Peyer's patch (tissue), 4 donors: ENCODE data around the gene SYNGR2.

Source experiments
- POLR2A ChIP-seq, 2 donors: fragments of 450-650 bp; IDR thresholded peaks; one replicate each; pipeline ENCODE4 v1.5.1; 2017; ENCODE audit warnings: antibody characterized with exemption in 2 of 2, mild to moderate bottlenecking in 2 of 2, moderate library complexity in 2 of 2
- TF ChIP-seq, protein P1 (sequence below), 6 experiments: fragments of 450-650 bp in 4 of 6; fragments of 200-600 bp in 2 of 6; sonication (generic) in 1 of 6; IDR thresholded peaks; one replicate each; pipeline ENCODE4 v1.5.1; 2017 to 2019; ENCODE audit warnings: antibody characterized with exemption in 6 of 6, mild to moderate bottlenecking in 3 of 6, moderate library complexity in 1 of 6

DNA sequence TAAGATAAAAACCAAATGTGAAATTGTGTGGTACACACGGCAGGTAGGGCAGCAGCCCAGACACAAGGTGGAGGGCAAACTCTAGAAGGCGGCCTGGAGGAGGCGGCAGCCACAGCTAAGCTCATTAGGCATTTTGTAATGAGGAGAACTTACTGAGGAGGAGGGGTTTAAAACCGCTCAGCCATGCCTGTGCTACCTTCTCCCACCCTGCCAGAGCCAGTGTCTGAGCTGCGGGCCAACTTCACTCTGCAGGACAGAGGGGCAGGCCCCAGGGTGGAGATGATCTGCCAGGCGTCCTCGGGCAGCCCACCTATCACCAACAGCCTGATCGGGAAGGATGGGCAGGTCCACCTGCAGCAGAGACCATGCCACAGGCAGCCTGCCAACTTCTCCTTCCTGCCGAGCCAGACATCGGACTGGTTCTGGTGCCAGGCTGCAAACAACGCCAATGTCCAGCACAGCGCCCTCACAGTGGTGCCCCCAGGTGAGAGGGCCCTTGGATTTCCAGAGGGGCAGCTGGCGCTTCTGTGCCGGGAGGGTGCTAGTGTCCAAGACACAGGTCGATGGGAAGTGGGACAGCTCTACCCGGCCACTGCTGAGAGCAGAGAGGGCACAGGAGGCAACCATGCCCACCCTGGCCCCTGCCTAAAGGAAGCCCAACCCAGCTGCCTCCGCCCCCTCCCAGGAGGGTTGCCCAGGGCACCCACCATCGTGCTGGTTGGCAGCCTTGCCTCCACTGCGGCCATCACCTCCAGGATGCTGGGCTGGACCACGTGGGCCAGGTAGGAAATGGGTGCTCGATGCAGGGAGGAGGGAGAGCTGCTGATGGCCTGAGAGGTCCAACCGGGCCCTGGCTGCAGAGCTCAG is 4.3 kb upstream of the SYNGR2 start:
- TF ChIP-seq, protein P1, sequence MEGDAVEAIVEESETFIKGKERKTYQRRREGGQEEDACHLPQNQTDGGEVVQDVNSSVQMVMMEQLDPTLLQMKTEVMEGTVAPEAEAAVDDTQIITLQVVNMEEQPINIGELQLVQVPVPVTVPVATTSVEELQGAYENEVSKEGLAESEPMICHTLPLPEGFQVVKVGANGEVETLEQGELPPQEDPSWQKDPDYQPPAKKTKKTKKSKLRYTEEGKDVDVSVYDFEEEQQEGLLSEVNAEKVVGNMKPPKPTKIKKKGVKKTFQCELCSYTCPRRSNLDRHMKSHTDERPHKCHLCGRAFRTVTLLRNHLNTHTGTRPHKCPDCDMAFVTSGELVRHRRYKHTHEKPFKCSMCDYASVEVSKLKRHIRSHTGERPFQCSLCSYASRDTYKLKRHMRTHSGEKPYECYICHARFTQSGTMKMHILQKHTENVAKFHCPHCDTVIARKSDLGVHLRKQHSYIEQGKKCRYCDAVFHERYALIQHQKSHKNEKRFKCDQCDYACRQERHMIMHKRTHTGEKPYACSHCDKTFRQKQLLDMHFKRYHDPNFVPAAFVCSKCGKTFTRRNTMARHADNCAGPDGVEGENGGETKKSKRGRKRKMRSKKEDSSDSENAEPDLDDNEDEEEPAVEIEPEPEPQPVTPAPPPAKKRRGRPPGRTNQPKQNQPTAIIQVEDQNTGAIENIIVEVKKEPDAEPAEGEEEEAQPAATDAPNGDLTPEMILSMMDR (IDR thresholded peaks at IDR 0.05), result no peak
- no peak for TF ChIP-seq POLR2A (IDR thresholded peaks at IDR 0.05)
